Lung (tissue), 12 donors: ENCODE data around the gene IRX4. TPM values are rescaled to one million over a fixed set of nuclear protein-coding genes. Genes with fewer than 3 reads are reported as not detected.

Experiments used
- ATAC-seq: fragments of 200-7000 bp; cut with Tn5 transposase; one replicate; pipeline ENCODE4 v1.9.1; 2020; ENCODE audit warnings: moderate number of reproducible peaks; ENCODE audit not compliant: insufficient read depth, low FRiP score
- DNase-seq, 3 donors: peaks; one replicate each; pipeline ENCODE4 v3.0.0-alpha.2; 2013 to 2017
- H3K27ac ChIP-seq, 2 donors: one replicate each; pipeline ENCODE4 v1.5.1; 2013; ENCODE audit warnings: mild to moderate bottlenecking in 2 of 2, moderate library complexity in 2 of 2, control low read depth in 1 of 2, inconsistent platforms in 1 of 2, low read depth in 1 of 2, low read length in 1 of 2
- H3K27me3 ChIP-seq, 3 donors: one replicate each; pipeline ENCODE4 v1.5.1; 2013; ENCODE audit warnings: low read length in 2 of 3; ENCODE audit not compliant: control insufficient read depth in 3 of 3, insufficient read depth in 3 of 3
- H3K36me3 ChIP-seq, 4 donors: one replicate each; pipeline ENCODE4 v1.5.1; 2013; ENCODE audit warnings: low read length in 4 of 4, mild to moderate bottlenecking in 1 of 4, moderate library complexity in 1 of 4; ENCODE audit not compliant: control insufficient read depth in 4 of 4, insufficient read depth in 4 of 4
- H3K4me1 ChIP-seq, 5 donors: one replicate each; pipeline ENCODE4 v1.5.1; 2013; ENCODE audit warnings: low read length in 5 of 5, mild to moderate bottlenecking in 2 of 5, moderate library complexity in 1 of 5; ENCODE audit not compliant: control insufficient read depth in 5 of 5, insufficient read depth in 5 of 5
- H3K4me3 ChIP-seq: one replicate; pipeline ENCODE4 v1.5.1; 2013; ENCODE audit warnings: mild to moderate bottlenecking, control low read depth, moderate library complexity
- H3K9ac ChIP-seq, 2 donors: one replicate each; pipeline ENCODE4 v1.5.1; 2013; ENCODE audit warnings: low read length in 2 of 2, control low read depth in 1 of 2; ENCODE audit not compliant: insufficient read depth in 1 of 2
- H3K9me3 ChIP-seq, 4 donors: one replicate each; pipeline ENCODE4 v1.5.1; 2013; ENCODE audit warnings: low read length in 3 of 4, mild to moderate bottlenecking in 1 of 4, moderate library complexity in 1 of 4; ENCODE audit not compliant: control insufficient read depth in 4 of 4, insufficient read depth in 3 of 4
- CTCF ChIP-seq: IDR thresholded peaks from 2 replicates; pipeline ENCODE4 v1.5.1; 2012; ENCODE audit warnings: mild to moderate bottlenecking; ENCODE audit errors: control extremely low read depth, extremely low read depth
- WGBS, 2 donors: extraction: QIAGEN DNeasy Blood & Tissue Kit; methylation state at CpG; one replicate each; pipeline ENCODE4 v1.1.7; 2013; 5-methylcytosine and 5-hydroxymethylcytosine counted together
- polyA plus RNA-seq, 2 donors: library from polyadenylated mRNA; stranded (reverse); fragments of 200-250 nt; gene quantifications; one replicate each; pipeline ENCODE4 v1.2.1, GENCODE V29; 2013
- total RNA-seq, 2 donors: library from RNA; depleted of rRNA in 1 of 2; stranded (reverse); fragments of >200 nt in 1 of 2; gene quantifications; one replicate each; pipeline ENCODE4 v1.2.1, GENCODE V29; 2014 to 2021
- donor health status: control.
- donor health status: control.
- donor health status: Bipolar disorder and iron deficiency.
- donor health status: healthy.
- donor health status: DM: yes; HTN: yes; CAD: no.

Gene IRX4
- total and polyA plus RNA-seq, 4 donors, result 0.02 TPM; not detected in 3

GRCh38 chr5:1893754-1894153, 11.0 kb upstream of the IRX4 start:
- H3K9me3 ChIP-seq, result peaks cover 0 to 9% (median 0%) of the 10 kb centered on the region in 4 donors
- H3K4me1 ChIP-seq, result no peaks in the 10 kb centered on the region
- H3K27ac ChIP-seq, result no peak overlapping the region
- DNase-seq (no peak), ATAC-seq (no peak)
- peaks cover 21 to 72% (median 28%) of the 10 kb centered on the region in 3 donors for H3K27me3 ChIP-seq
- no peak overlapping the region for H3K9ac ChIP-seq
- TF ChIP-seq CTCF, result no peak
- WGBS, 2 donors, result 78 to 84% methylated on average over 10 of the region's 10 CpGs
- no peaks in the 10 kb centered on the region for H3K36me3 ChIP-seq
- H3K4me3 ChIP-seq, result no peak overlapping the region

GRCh38 chr5:1892685-1893445, 10.1 kb upstream of the IRX4 start:
- ATAC-seq, result no peak

GRCh38 chr5:1892211-1892610, 9.5 kb upstream of the IRX4 start:
- Histone ChIP-seq H3K27me3 (peaks cover 26 to 86% (median 33%) of the 10 kb centered on the region in 3 donors), H3K9ac (no peak overlapping the region), H3K4me3 (no peak overlapping the region), H3K4me1 (no peaks in the 10 kb centered on the region), H3K36me3 (no peaks in the 10 kb centered on the region), H3K9me3 (peaks cover 0 to 9% (median 0%) of the 10 kb centered on the region in 4 donors), H3K27ac (no peak overlapping the region)
- no peak for DNase-seq
- ATAC-seq, result no peak
- TF ChIP-seq CTCF, result no peak
- 65 to 68% methylated on average over 9 of the region's 9 CpGs for WGBS, 2 donors

More at GRCh38 chr5:1892685-1893445, 10.1 kb upstream of the IRX4 start:
- Histone ChIP-seq H3K36me3 (no peaks in the 10 kb centered on the region), H3K9ac (no peak overlapping the region), H3K4me3 (no peak overlapping the region), H3K27ac (no peak overlapping the region), H3K9me3 (peaks cover 0 to 9% (median 0%) of the 10 kb centered on the region in 4 donors), H3K4me1 (no peaks in the 10 kb centered on the region), H3K27me3 (peaks cover 26 to 79% (median 33%) of the 10 kb centered on the region in 3 donors)
- 82 to 84% methylated on average over 22 of the region's 22 CpGs for WGBS, 2 donors
- TF ChIP-seq CTCF, result no peak
- no peak for DNase-seq
